ENCODE measurements around the gene CLPX.
"Not testable (repeated sequence)": the region's sequence is repeated elsewhere in the genome, so short reads cannot be mapped to it uniquely, and the experiment has no call there.

Gene CLPX

GRCh38 chr15:65206750-65207149 is 21.6 kb upstream of the CLPX start:
- no peak for DNase-seq (ENCODE audit: low spot score)

- DNase-seq (ENCODE audit: low spot score), result no peak
These were observed 20.0 kb upstream of the CLPX start for GRCh38 chr15:65204931-65205660.

- no peak for DNase-seq (ENCODE audit: low spot score)
These were observed 19.2 kb upstream of the CLPX start for GRCh38 chr15:65204236-65204930.

GRCh38 chr15:65201918-65202317 is 16.8 kb upstream of the CLPX start:
- no peak for DNase-seq (ENCODE audit: low spot score)

- DNase-seq (ENCODE audit: low spot score), result no peak
These were observed 13.4 kb upstream of the CLPX start for GRCh38 chr15:65198571-65198970.

GRCh38 chr15:65197337-65197645 is 12.1 kb upstream of the CLPX start:
- DNase-seq (ENCODE audit: low spot score), result no peak

- DNase-seq (ENCODE audit: low spot score), result no peak
These were observed 11.6 kb upstream of the CLPX start for GRCh38 chr15:65196637-65197336.

- no peak for DNase-seq (ENCODE audit: low spot score)
These were observed 10.4 kb upstream of the CLPX start for GRCh38 chr15:65195548-65195923.

- DNase-seq (ENCODE audit: low spot score), result no peak
These were observed 9.8 kb upstream of the CLPX start for GRCh38 chr15:65194826-65195547.

GRCh38 chr15:65192016-65192415 is 6.9 kb upstream of the CLPX start:
- DNase-seq (ENCODE audit: low spot score), result no peak

GRCh38 chr15:65189102-65189740 is 4.1 kb upstream of the CLPX start:
- DNase-seq (ENCODE audit: low spot score), result peak; percentile 9

- DNase-seq (ENCODE audit: low spot score), result not testable (repeated sequence)
These were observed 3.3 kb upstream of the CLPX start for GRCh38 chr15:65188472-65188871.

GRCh38 chr15:65184305-65184867 is 756 bp downstream of the CLPX start:
- peak; percentile 7 for DNase-seq (ENCODE audit: low spot score)

GRCh38 chr15:65183865-65184159 is 1.3 kb downstream of the CLPX start:
- DNase-seq (ENCODE audit: low spot score), result no peak

GRCh38 chr15:65182538-65182937 is 2.6 kb downstream of the CLPX start:
- DNase-seq (ENCODE audit: low spot score), result no peak

- not testable (repeated sequence) for DNase-seq (ENCODE audit: low spot score)
These were observed 3.4 kb downstream of the CLPX start for GRCh38 chr15:65181582-65182353.

- DNase-seq (ENCODE audit: low spot score), result no peak
These were observed 5.0 kb downstream of the CLPX start for GRCh38 chr15:65180167-65180566.

GRCh38 chr15:65177901-65178300 is 7.2 kb downstream of the CLPX start:
- no peak for DNase-seq (ENCODE audit: low spot score)

- DNase-seq (ENCODE audit: low spot score), result no peak
These were observed 9.1 kb downstream of the CLPX start for GRCh38 chr15:65176056-65176455.

- no peak for DNase-seq (ENCODE audit: low spot score)
These were observed 9.6 kb downstream of the CLPX start for GRCh38 chr15:65175511-65175910.

GRCh38 chr15:65174509-65174908 is 10.6 kb downstream of the CLPX start:
- no peak for DNase-seq (ENCODE audit: low spot score)
